ENCODE measurements around the gene NSL1.

- TF ChIP-seq CTCF (IDR thresholded peaks at IDR 0.05) (peak; percentile 58), EZH2phosphoT487 (IDR thresholded peaks at IDR 0.05) (no peak), EZH2 (IDR thresholded peaks at IDR 0.05) (no peak)
Measured at GRCh38 chr1:212814537-212815334, 23.2 kb upstream of the NSL1 start.
